ENCODE data around the gene RGS14. TPM values are rescaled to one million over a fixed set of nuclear protein-coding genes. Genes with fewer than 3 reads are reported as not detected.

RGS14 gene
- total RNA-seq, 1 donor from 2014 or later: 14.1 TPM

- H3K27ac Mint-ChIP-seq: no peak overlapping the region
- DNase-seq (ENCODE audit: low spot score in 2 of 2, unreplicated experiment in 2 of 2): no peak
These were observed 28.0 kb downstream of the RGS14 start for GRCh38 chr5:177385720-177386119.

GRCh38 chr5:177386542-177386941 lies 28.8 kb downstream of the RGS14 start:
- Mint-ChIP-seq H3K27ac (no peak overlapping the region), H3K4me3 (no peak overlapping the region), H3K4me1 (peaks cover 13% of the 10 kb centered on the region), H3K36me3 (no peaks in the 10 kb centered on the region), H3K9me3 (no peaks in the 10 kb centered on the region), H3K27me3 (ENCODE audit: low read depth) (no peaks in the 10 kb centered on the region)
- no peak for TF ChIP-seq CTCF (IDR thresholded peaks at IDR 0.05; ENCODE audit: unreplicated experiment)
- DNase-seq (ENCODE audit: low spot score in 2 of 2, unreplicated experiment in 2 of 2): no peak

More at GRCh38 chr5:177385720-177386119, 28.0 kb downstream of the RGS14 start:
- H3K9me3 Mint-ChIP-seq: no peaks in the 10 kb centered on the region
- no peaks in the 10 kb centered on the region for H3K27me3 Mint-ChIP-seq (ENCODE audit: low read depth)
- H3K4me3 Mint-ChIP-seq: no peak overlapping the region
- TF ChIP-seq CTCF (IDR thresholded peaks at IDR 0.05; ENCODE audit: unreplicated experiment): no peak
- H3K4me1 Mint-ChIP-seq: peaks cover 13% of the 10 kb centered on the region
- no peaks in the 10 kb centered on the region for H3K36me3 Mint-ChIP-seq

- Mint-ChIP-seq H3K4me1 (peaks cover 13% of the 10 kb centered on the region), H3K4me3 (no peak overlapping the region), H3K27me3 (ENCODE audit: low read depth) (no peaks in the 10 kb centered on the region), H3K9me3 (no peaks in the 10 kb centered on the region), H3K27ac (no peak overlapping the region), H3K36me3 (no peaks in the 10 kb centered on the region)
- DNase-seq (ENCODE audit: low spot score in 2 of 2, unreplicated experiment in 2 of 2): no peak
- no peak for TF ChIP-seq CTCF (IDR thresholded peaks at IDR 0.05; ENCODE audit: unreplicated experiment)
These were observed 29.7 kb downstream of the RGS14 start for GRCh38 chr5:177387405-177387804.

- H3K27ac Mint-ChIP-seq: peak overlapping the region; percentile 44
- DNase-seq (ENCODE audit: low spot score in 2 of 2, unreplicated experiment in 2 of 2): no peak
- H3K4me3 Mint-ChIP-seq: no peak overlapping the region
- TF ChIP-seq CTCF (IDR thresholded peaks at IDR 0.05; ENCODE audit: unreplicated experiment): no peak
- no peaks in the 10 kb centered on the region for H3K9me3 Mint-ChIP-seq
- no peaks in the 10 kb centered on the region for H3K27me3 Mint-ChIP-seq (ENCODE audit: low read depth)
- no peaks in the 10 kb centered on the region for H3K36me3 Mint-ChIP-seq
- H3K4me1 Mint-ChIP-seq: peaks cover 13% of the 10 kb centered on the region
These were observed 30.9 kb downstream of the RGS14 start for GRCh38 chr5:177388521-177389052.

- TF ChIP-seq CTCF (IDR thresholded peaks at IDR 0.05; ENCODE audit: unreplicated experiment): no peak
- Mint-ChIP-seq H3K27me3 (ENCODE audit: low read depth) (no peaks in the 10 kb centered on the region), H3K4me3 (no peak overlapping the region), H3K36me3 (no peaks in the 10 kb centered on the region), H3K27ac (peak overlapping the region; percentile 84), H3K9me3 (no peaks in the 10 kb centered on the region), H3K4me1 (peaks cover 13% of the 10 kb centered on the region)
- DNase-seq (ENCODE audit: low spot score in 2 of 2, unreplicated experiment in 2 of 2): no peak
These were observed 31.8 kb downstream of the RGS14 start for GRCh38 chr5:177389241-177390169.
